ENCODE results near the gene PCDHA3.
"Not testable (repeated sequence)": the region's sequence is repeated elsewhere in the genome, so short reads cannot be mapped to it uniquely, and the experiment has no call there.

Gene PCDHA3

GRCh38 chr5:140800816-140801493 lies at the start of gene PCDHA3:
Gene PCDHA3, plus strand, starts transcription at chr5:140801057.
- no peak for DNase-seq (ENCODE audit: low read depth in 2 of 2)

- no peak for DNase-seq (ENCODE audit: low read depth in 2 of 2)
Observed at GRCh38 chr5:140753561-140753960, 47.3 kb upstream of the PCDHA3 start.

- no peak for DNase-seq (ENCODE audit: low read depth in 2 of 2)
Observed at GRCh38 chr5:140764177-140764973, 36.5 kb upstream of the PCDHA3 start.

- no peak for DNase-seq (ENCODE audit: low read depth in 2 of 2)
Observed at GRCh38 chr5:140767444-140767843, 33.4 kb upstream of the PCDHA3 start.

- DNase-seq (ENCODE audit: low read depth in 2 of 2) = no peak
Observed at GRCh38 chr5:140780512-140780911, 20.3 kb upstream of the PCDHA3 start.

- no peak for DNase-seq (ENCODE audit: low read depth in 2 of 2)
Observed at GRCh38 chr5:140785905-140786686, 14.8 kb upstream of the PCDHA3 start, which contains the start of gene PCDHA1. Gene PCDHA1, plus strand, starts transcription at chr5:140786140.

GRCh38 chr5:140787422-140787821 lies 13.4 kb upstream of the PCDHA3 start:
- not testable (repeated sequence) for DNase-seq (ENCODE audit: low read depth in 2 of 2)

GRCh38 chr5:140787849-140788504 lies 12.9 kb upstream of the PCDHA3 start:
- DNase-seq (ENCODE audit: low read depth in 2 of 2) = not testable (repeated sequence)

GRCh38 chr5:140791089-140791488 lies 9.8 kb upstream of the PCDHA3 start:
- no peak for DNase-seq (ENCODE audit: low read depth in 2 of 2)

GRCh38 chr5:140794595-140795258 lies 6.1 kb upstream of the PCDHA3 start, which contains the start of gene PCDHA2:
Gene PCDHA2, plus strand, starts transcription at chr5:140794852.
- no peak for DNase-seq (ENCODE audit: low read depth in 2 of 2)

- DNase-seq (ENCODE audit: low read depth in 2 of 2) = no peak
Observed at GRCh38 chr5:140795259-140795641, 5.6 kb upstream of the PCDHA3 start.

- DNase-seq (ENCODE audit: low read depth in 2 of 2) = not testable (repeated sequence)
Observed at GRCh38 chr5:140796072-140796717, 4.7 kb upstream of the PCDHA3 start.

- DNase-seq (ENCODE audit: low read depth in 2 of 2) = no peak
Observed at GRCh38 chr5:140796718-140797095, 4.2 kb upstream of the PCDHA3 start.

GRCh38 chr5:140801494-140801841 lies 611 bp downstream of the PCDHA3 start:
- DNase-seq (ENCODE audit: low read depth in 2 of 2) = no peak

GRCh38 chr5:140802381-140802780 lies 1.5 kb downstream of the PCDHA3 start:
- DNase-seq (ENCODE audit: low read depth in 2 of 2) = not testable (repeated sequence)

- DNase-seq (ENCODE audit: low read depth in 2 of 2) = no peak
Observed at GRCh38 chr5:140802781-140803271, 2.0 kb downstream of the PCDHA3 start.

GRCh38 chr5:140806834-140807775 lies 6.2 kb downstream of the PCDHA3 start, which contains the start of gene PCDHA4:
Gene PCDHA4, plus strand, starts transcription at chr5:140807068.
- no peak for DNase-seq (ENCODE audit: low read depth in 2 of 2)

- DNase-seq (ENCODE audit: low read depth in 2 of 2) = not testable (repeated sequence)
Observed at GRCh38 chr5:140808241-140808888, 7.5 kb downstream of the PCDHA3 start.

- DNase-seq (ENCODE audit: low read depth in 2 of 2) = no peak
Observed at GRCh38 chr5:140808889-140809291, 8.0 kb downstream of the PCDHA3 start.

Data from stimulated activated CD8-positive, alpha-beta memory T cell treated with anti-CD3 and anti-CD28 coated beads, Interleukin-7, amount 100 ng/mL, for 1 hour (primary cell).